ENCODE results near the gene TMEM201.

- TF ChIP-seq CTCF (IDR thresholded peaks at IDR 0.05) (no peak), POLR2A (IDR thresholded peaks at IDR 0.05) (no peak)
Measured at GRCh38 chr1:9589719-9590157, 1.0 kb downstream of the TMEM201 start.

Measured in Peyer's patch (tissue), 4 donors.